Smooth muscle cell (in vitro differentiated cells): ENCODE results near the gene IL17A. TPM values are rescaled to one million over a fixed set of nuclear protein-coding genes. Genes with fewer than 3 reads are reported as not detected.

Source experiments
- DNase-seq: peaks from one replicate; lab custom pipeline; 2025; ENCODE audit not compliant: unreplicated experiment; lab: John Stamatoyannopoulos, UW
- H2AFZ ChIP-seq: fragments of 200-600 bp; sonication (generic); 2 replicates; pipeline ENCODE4 v1.6.0; 2016; ENCODE audit warnings: antibody characterized with exemption, low read depth, mild to moderate bottlenecking
- H3F3A ChIP-seq: fragments of 200-600 bp; sonication (generic); 2 replicates; pipeline ENCODE4 v1.6.0; 2017; ENCODE audit warnings: antibody characterized with exemption, low read depth
- H3K27ac ChIP-seq: fragments of 200-600 bp; sonication (generic); 2 replicates; pipeline ENCODE4 v1.5.1; 2016; ENCODE audit warnings: low read depth, mild to moderate bottlenecking
- H3K27me3 ChIP-seq: fragments of 200-600 bp; sonication (generic); 2 replicates; pipeline ENCODE4 v1.6.1; 2016; ENCODE audit warnings: low read depth, mild to moderate bottlenecking
- H3K36me3 ChIP-seq: fragments of 200-600 bp; sonication (generic); 2 replicates; pipeline ENCODE4 v1.5.1; 2016; ENCODE audit warnings: low read depth
- H3K4me1 ChIP-seq: fragments of 200-600 bp; sonication (generic); 2 replicates; pipeline ENCODE4 v1.5.1; 2016; ENCODE audit warnings: low read depth
- H3K4me2 ChIP-seq: fragments of 200-600 bp; sonication (generic); 2 replicates; pipeline ENCODE4 v1.6.0; 2016; ENCODE audit warnings: mild to moderate bottlenecking
- H3K4me3 ChIP-seq: fragments of 200-600 bp; sonication (generic); 2 replicates; pipeline ENCODE4 v1.5.1; 2016; ENCODE audit warnings: mild to moderate bottlenecking
- H3K79me2 ChIP-seq: fragments of 200-600 bp; sonication (generic); 2 replicates; pipeline ENCODE4 v1.6.0; 2016; ENCODE audit warnings: low read depth, mild to moderate bottlenecking
- H3K9ac ChIP-seq: fragments of 200-600 bp; sonication (generic); 2 replicates; pipeline ENCODE4 v1.6.0; 2016; ENCODE audit warnings: low read depth
- H3K9me3 ChIP-seq: fragments of 200-600 bp; sonication (generic); replicated peaks from 2 replicates; pipeline ENCODE4 v1.5.1; 2016; ENCODE audit warnings: low read depth
- H4K20me1 ChIP-seq: fragments of 200-600 bp; sonication (generic); 2 replicates; pipeline ENCODE4 v1.6.0; 2016; ENCODE audit warnings: low read depth
- WGBS: methylation state at CpG from one replicate; pipeline ENCODE4 v1.1.7; 2016; ENCODE audit warnings: low lambda C conversion rate; 5-methylcytosine and 5-hydroxymethylcytosine counted together
- polyA plus RNA-seq: library from polyadenylated mRNA; unstranded; fragments of >200 nt; fragmentation: Nextera tagmentation; extraction: Ambion mirVana; gene quantifications from 2 replicates; pipeline ENCODE4 v1.2.1, GENCODE V29; 2016
- total RNA-seq: library from RNA; depleted of rRNA; stranded (reverse); fragments of >200 nt; gene quantifications from 2 replicates; pipeline ENCODE4 v1.2.3, GENCODE V29; 2014
- TF ChIP-seq, protein P1 (sequence below): fragments of 200-600 bp; sonication (generic); IDR thresholded peaks from 2 replicates; pipeline ENCODE4 v1.5.1; 2017; ENCODE audit warnings: borderline replicate concordance, mild to moderate bottlenecking, antibody characterized with exemption; ENCODE audit not compliant: insufficient read depth, poor library complexity, severe bottlenecking

Gene IL17A
- total and polyA plus RNA-seq, 2 experiments from 2014 or later: not detected

DNA sequence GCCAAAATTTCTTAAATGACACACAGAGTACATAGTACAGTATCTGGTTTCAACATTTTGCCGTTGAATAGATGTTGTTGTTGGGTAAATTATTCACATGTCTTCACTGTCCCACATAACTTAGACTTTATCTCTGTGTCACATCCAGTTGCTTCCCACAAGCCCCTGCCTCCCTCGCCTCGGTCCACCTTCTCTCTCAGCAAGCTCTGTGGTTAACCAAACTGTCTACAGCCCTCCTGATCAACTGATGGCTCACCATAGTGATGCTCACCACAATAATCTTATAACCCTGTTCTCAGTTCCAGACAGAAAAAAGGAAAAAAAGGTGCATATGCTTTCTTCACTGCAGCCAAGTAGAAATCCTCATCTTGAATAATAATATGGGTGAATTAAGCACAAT, 35.1 kb downstream of the IL17A start:
- no peaks in the 10 kb centered on the region for H3K9me3 ChIP-seq
- TF ChIP-seq, protein P1, sequence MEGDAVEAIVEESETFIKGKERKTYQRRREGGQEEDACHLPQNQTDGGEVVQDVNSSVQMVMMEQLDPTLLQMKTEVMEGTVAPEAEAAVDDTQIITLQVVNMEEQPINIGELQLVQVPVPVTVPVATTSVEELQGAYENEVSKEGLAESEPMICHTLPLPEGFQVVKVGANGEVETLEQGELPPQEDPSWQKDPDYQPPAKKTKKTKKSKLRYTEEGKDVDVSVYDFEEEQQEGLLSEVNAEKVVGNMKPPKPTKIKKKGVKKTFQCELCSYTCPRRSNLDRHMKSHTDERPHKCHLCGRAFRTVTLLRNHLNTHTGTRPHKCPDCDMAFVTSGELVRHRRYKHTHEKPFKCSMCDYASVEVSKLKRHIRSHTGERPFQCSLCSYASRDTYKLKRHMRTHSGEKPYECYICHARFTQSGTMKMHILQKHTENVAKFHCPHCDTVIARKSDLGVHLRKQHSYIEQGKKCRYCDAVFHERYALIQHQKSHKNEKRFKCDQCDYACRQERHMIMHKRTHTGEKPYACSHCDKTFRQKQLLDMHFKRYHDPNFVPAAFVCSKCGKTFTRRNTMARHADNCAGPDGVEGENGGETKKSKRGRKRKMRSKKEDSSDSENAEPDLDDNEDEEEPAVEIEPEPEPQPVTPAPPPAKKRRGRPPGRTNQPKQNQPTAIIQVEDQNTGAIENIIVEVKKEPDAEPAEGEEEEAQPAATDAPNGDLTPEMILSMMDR: no peak
- 46% methylated on average over 3 of the region's 3 CpGs for WGBS
- H3K4me3 ChIP-seq: no peak overlapping the region
- no peak overlapping the region for H2AFZ ChIP-seq
- no peaks in the 10 kb centered on the region for H3K36me3 ChIP-seq
- no peak for DNase-seq
- H4K20me1 ChIP-seq: no peaks in the 10 kb centered on the region
- H3K27me3 ChIP-seq: peaks cover 24% of the 10 kb centered on the region
- no peaks in the 10 kb centered on the region for H3F3A ChIP-seq
- H3K79me2 ChIP-seq: no peaks in the 10 kb centered on the region
- H3K4me1 ChIP-seq: no peaks in the 10 kb centered on the region
- H3K4me2 ChIP-seq: no peak overlapping the region
- H3K27ac ChIP-seq: no peak overlapping the region
- no peak overlapping the region for H3K9ac ChIP-seq

- Histone ChIP-seq H3K27me3 (peaks cover 16% of the 10 kb centered on the region), H3K79me2 (no peaks in the 10 kb centered on the region), H3K4me3 (no peak overlapping the region), H3F3A (no peaks in the 10 kb centered on the region), H3K36me3 (no peaks in the 10 kb centered on the region), H2AFZ (no peak overlapping the region), H3K27ac (no peak overlapping the region), H3K9me3 (no peaks in the 10 kb centered on the region), H3K4me1 (no peaks in the 10 kb centered on the region), H3K9ac (no peak overlapping the region), H3K4me2 (no peak overlapping the region), H4K20me1 (no peaks in the 10 kb centered on the region)
- 76% methylated on average over 1 of the region's 1 CpG for WGBS
- TF ChIP-seq, protein P1: no peak
- DNase-seq: no peak
These were observed 41.3 kb downstream of the IL17A start for GRCh38 chr6:52227495-52227894.

GRCh38 chr6:52230685-52231084, 44.5 kb downstream of the IL17A start:
- no peaks in the 10 kb centered on the region for H3K4me1 ChIP-seq
- H2AFZ ChIP-seq: no peak overlapping the region
- H3F3A ChIP-seq: no peaks in the 10 kb centered on the region
- H3K36me3 ChIP-seq: no peaks in the 10 kb centered on the region
- no peak overlapping the region for H3K4me3 ChIP-seq
- H3K79me2 ChIP-seq: no peaks in the 10 kb centered on the region
- peaks cover 6% of the 10 kb centered on the region for H3K27me3 ChIP-seq
- no peak for DNase-seq
- H3K9ac ChIP-seq: no peak overlapping the region
- no peaks in the 10 kb centered on the region for H4K20me1 ChIP-seq
- TF ChIP-seq, protein P1: no peak
- 76% methylated on average over 1 of the region's 1 CpG for WGBS
- no peak overlapping the region for H3K27ac ChIP-seq
- no peaks in the 10 kb centered on the region for H3K9me3 ChIP-seq
- no peak overlapping the region for H3K4me2 ChIP-seq

DNA sequence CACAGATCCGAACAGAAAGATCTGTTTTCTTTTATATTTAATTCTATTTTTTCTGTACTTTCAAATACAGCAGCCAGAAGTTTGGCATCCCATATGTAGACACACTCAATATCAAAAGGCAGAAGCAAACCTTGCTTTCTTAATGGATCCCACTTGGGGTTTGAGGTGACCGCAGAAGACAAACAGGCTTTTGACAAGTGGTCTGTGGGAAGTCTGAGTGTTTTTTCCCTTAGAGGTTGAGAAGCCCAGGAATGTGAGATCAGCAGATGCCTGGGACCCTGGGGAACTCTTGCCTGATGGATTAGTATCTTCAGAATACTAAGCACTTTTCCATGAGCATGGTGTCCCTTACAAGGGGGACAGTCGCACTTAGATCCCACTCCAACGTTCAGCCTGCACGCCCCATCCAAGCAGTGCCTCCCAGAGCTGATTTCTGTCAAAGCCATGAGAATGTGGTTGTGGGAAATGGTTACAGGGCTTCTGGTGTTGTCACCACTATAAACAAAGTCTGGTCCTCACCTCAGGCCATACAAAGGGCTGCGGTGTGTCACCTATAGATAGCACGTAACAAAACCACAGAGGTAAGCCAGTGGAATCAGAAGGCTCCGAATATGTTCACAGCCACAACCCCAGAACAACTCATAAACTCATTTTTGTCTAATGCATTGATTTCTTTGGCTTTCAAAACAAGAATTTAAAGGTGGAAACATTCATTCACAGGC, 45.4 kb downstream of the IL17A start:
- Histone ChIP-seq H3F3A (no peaks in the 10 kb centered on the region), H3K27ac (no peak overlapping the region), H3K9me3 (no peaks in the 10 kb centered on the region), H3K36me3 (no peaks in the 10 kb centered on the region), H3K4me1 (no peaks in the 10 kb centered on the region), H3K4me2 (no peak overlapping the region), H3K4me3 (no peak overlapping the region), H3K9ac (no peak overlapping the region), H4K20me1 (no peaks in the 10 kb centered on the region), H3K27me3 (peaks cover 8% of the 10 kb centered on the region), H2AFZ (no peak overlapping the region), H3K79me2 (no peaks in the 10 kb centered on the region)
- WGBS: 78% methylated on average over 8 of the region's 8 CpGs
- TF ChIP-seq, protein P1: no peak
- DNase-seq: no peak
